ENCODE measurements around the gene MOB1B.
A peak's percentile ranks its signal among the peaks of the same experiment; 100 is the strongest.

The MOB1B gene

DNA sequence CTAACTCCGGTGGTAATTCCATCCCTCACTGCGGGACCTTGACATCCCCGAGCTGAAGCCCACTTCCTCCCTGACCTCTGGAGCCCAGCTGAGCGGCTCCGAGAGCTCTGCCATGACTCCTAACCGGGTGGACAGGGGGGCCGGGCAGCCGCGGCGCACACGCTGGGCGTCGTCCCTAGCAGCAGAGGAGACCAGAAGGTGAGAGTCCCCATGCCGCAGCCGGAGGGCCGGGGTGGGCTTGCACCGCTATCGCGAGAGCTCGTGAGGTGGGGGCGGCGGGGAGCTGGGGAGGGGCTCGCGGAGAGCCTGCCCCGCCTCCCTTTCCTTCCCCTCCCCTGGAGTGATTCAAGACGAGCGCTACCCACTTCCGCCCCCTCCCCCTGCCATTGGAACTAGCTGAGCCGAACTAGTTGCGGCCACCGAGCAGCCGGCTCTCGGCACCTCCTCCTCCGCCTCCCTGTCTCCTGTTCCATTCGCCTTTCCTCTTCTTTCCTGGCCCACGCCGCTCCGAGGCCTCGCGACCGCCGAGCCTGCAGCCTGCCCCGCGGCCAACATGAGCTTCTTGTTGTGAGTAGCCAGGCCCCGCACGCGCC lies at the start of gene MOB1B:
TSS of gene MOB1B (plus strand) at position 386 of the 593 bp plus-strand sequence. CDS start at position 554, 168 bp downstream.
- TF ChIP-seq, protein P1, sequence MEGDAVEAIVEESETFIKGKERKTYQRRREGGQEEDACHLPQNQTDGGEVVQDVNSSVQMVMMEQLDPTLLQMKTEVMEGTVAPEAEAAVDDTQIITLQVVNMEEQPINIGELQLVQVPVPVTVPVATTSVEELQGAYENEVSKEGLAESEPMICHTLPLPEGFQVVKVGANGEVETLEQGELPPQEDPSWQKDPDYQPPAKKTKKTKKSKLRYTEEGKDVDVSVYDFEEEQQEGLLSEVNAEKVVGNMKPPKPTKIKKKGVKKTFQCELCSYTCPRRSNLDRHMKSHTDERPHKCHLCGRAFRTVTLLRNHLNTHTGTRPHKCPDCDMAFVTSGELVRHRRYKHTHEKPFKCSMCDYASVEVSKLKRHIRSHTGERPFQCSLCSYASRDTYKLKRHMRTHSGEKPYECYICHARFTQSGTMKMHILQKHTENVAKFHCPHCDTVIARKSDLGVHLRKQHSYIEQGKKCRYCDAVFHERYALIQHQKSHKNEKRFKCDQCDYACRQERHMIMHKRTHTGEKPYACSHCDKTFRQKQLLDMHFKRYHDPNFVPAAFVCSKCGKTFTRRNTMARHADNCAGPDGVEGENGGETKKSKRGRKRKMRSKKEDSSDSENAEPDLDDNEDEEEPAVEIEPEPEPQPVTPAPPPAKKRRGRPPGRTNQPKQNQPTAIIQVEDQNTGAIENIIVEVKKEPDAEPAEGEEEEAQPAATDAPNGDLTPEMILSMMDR (IDR thresholded peaks at IDR 0.05; ENCODE audit: low read depth, low read length, missing control alignments) = peak; percentile 35
- H3K4me3 ChIP-seq (ENCODE audit: low read depth, low read length) = peak within 1 kb of the TSS; percentile 75
- peak; percentile 45 for DNase-seq (ENCODE audit: low read depth)

DNA sequence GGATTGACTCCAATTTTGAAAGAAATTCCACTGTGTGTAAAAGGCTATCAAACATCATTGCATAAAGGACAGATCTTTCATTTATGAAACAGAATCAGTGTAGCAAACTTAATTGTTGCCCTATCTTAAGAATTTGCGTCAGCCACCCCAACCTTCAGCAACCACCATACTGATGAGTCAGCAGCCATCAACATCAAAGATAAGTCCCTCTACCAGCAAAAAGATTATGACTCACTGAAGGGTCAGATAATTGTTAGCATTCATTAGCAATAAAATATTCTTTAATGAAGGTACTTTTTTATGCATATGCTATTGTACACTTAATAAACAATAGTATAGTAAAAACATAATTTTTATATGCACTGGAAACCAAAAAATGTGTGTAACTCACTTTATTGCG lies 46.7 kb upstream of the MOB1B start:
- H3K4me3 ChIP-seq (ENCODE audit: low read depth, low read length) = no peak overlapping the region
- TF ChIP-seq, protein P1 (IDR thresholded peaks at IDR 0.05; ENCODE audit: low read depth, low read length, missing control alignments) = no peak
- DNase-seq (ENCODE audit: low read depth) = no peak

DNA sequence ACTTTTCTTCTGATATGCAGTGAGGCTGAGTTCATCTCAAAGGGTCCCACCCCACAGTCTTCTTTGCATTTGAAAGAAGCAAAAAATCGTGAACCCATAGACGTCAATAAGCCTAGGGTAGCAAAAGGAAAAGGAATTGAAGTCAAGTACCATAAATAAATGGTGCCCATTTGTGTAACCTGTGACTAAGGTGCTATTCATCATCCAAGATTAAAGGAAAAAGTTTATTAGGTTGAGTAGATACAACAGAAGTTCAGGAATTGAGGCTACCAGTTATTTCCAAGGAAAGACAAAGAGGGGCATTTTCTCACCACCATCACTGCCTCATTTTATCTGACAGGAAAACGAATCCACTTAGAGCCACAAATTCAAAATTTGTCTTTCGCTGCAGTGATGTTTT lies 43.7 kb upstream of the MOB1B start:
- no peak overlapping the region for H3K4me3 ChIP-seq (ENCODE audit: low read depth, low read length)
- TF ChIP-seq, protein P1 (IDR thresholded peaks at IDR 0.05; ENCODE audit: low read depth, low read length, missing control alignments) = no peak
- DNase-seq (ENCODE audit: low read depth) = no peak

DNA sequence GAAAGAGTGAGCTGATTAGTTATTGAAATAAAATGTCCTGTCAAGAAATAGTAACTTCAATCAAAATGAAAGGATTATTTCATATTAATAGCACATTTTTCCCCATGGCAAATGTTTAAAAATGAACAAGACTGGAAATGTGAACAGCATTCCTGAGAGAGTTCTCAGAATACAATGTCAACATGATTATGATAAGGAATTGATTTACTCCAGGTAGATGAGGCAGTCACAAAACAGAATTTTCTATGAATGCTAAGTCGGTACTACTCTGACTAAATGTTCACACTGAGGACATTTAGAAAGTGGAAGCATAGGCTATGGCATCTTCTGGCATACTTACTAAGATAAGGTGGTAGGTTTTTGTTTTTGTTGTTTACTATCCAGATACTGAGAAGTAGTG lies 43.1 kb upstream of the MOB1B start:
- TF ChIP-seq, protein P1 (IDR thresholded peaks at IDR 0.05; ENCODE audit: low read depth, low read length, missing control alignments) = no peak
- DNase-seq (ENCODE audit: low read depth) = no peak
- H3K4me3 ChIP-seq (ENCODE audit: low read depth, low read length) = no peak overlapping the region

DNA sequence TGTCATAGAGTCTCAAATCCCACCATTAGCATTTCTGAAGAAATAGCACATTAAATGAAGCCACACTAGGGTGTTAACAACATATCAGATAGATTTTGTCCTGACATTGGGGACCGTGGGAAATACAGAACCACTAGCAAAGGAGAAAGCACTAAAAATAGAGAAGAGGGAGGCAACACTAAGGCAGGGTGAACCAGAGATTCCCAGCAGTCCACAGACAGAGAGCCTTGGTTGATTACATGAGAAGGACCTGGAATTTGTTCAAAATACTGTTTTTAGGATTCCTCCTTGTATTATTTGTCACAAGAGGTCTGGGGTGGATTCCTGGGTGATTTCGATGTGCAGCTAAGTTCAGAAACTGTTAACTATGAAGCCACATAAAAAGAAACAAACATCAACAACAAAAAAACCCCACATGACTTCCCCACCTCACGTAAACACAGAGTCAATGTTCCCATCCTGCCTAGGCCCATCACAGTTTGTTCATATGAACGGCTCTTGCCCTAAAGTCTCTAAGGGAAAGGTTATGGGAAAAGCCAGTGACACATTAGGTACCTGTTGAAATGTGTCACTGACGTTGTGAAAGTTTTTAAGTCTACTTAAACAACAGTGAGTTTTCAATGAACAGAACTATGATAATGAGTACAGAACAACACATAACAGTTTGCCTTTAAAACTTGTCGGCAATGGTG lies 38.9 kb upstream of the MOB1B start:
- TF ChIP-seq, protein P1 (IDR thresholded peaks at IDR 0.05; ENCODE audit: low read depth, low read length, missing control alignments) = no peak
- H3K4me3 ChIP-seq (ENCODE audit: low read depth, low read length) = no peak overlapping the region; the same call in 1 of the 2 replicates
- DNase-seq (ENCODE audit: low read depth) = peak; percentile 5

DNA sequence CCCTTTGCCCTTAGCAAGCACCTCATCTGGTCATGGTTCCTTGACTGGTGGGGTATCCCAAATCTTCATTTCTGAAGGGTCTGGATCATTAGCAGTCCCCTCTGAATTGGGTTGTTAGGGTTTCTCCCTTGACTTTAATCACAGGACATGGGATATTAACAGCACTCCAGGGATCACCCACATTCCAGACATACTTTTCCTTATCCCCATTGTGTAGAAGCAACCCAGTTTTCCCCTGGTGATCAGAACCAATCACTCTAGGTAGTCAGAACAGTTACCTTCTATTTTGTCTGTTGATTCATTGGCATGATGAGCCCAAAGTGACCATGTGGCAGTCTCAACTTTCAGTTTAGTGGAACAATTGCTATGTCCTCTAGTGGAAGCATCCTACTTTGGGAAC lies 33.4 kb upstream of the MOB1B start:
- TF ChIP-seq, protein P1 (IDR thresholded peaks at IDR 0.05; ENCODE audit: low read depth, low read length, missing control alignments) = no peak
- no peak overlapping the region for H3K4me3 ChIP-seq (ENCODE audit: low read depth, low read length)
- DNase-seq (ENCODE audit: low read depth) = no peak

DNA sequence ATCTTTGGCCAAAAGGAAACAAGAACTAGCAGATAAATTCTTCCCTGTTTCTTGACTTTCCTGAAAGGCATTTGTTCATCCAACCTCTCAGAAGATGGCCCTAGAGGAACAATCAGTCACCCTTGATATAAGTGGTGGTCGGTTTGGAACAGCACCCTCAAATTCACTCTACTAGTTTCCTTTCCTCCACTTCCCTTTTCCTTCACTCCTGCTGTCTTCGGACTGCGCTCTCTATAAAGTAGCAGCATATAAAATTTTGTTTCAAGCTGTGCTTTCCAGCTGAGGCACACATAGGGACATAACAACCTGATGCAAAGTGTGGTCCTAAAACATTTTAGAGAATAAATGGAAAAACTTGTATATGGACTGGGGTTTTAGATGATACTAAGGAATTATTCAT lies 29.0 kb upstream of the MOB1B start:
- no peak for DNase-seq (ENCODE audit: low read depth)
- TF ChIP-seq, protein P1 (IDR thresholded peaks at IDR 0.05; ENCODE audit: low read depth, low read length, missing control alignments) = no peak

More for the DNA sequence above, 29.0 kb upstream of the MOB1B start:
- H3K4me3 ChIP-seq (ENCODE audit: low read depth, low read length) = no peak overlapping the region
